Endometrium (tissue), 2 donors: ENCODE measurements around the gene DLX1.
"Not testable (repeated sequence)": the region's sequence is repeated elsewhere in the genome, so short reads cannot be mapped to it uniquely, and the experiment has no call there.

ENCODE experiments used
- FAIRE-seq: peaks from 2 replicates; lab custom pipeline; 2012; peaks lifted over from hg19 to GRCh38; lab: Jason Lieb, UNC
- donor health status: control.
- donor health status: control.

DLX1 gene

GRCh38 chr2:172065111-172065510 is 20.2 kb upstream of the DLX1 start:
- FAIRE-seq = no peak

DNA sequence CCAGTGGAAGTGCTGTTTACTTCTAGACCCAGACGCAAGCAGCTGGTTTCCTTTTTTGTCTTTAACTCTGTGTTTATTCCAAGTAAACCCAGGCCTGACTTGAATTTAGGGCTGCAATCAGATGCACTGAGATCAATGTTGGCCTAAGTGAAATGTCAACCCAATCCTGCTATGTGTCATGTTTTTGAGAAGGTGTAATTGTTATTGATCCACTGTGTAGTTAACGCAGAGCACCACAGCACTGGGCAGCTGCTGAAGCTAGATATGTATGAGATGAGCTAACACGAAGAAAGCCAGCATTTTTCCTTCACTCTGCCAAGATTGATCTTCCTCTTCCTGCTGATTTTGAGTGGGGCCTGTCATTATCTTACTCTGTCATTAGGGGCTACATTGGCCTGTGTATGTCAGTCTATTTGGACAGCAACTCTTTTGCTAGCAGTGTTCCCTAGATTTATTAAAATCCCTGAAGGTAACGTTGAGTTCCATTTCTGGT is 18.9 kb upstream of the DLX1 start:
- FAIRE-seq = no peak

- not testable (repeated sequence) for FAIRE-seq
Measured at GRCh38 chr2:172067905-172068304, 17.4 kb upstream of the DLX1 start.

GRCh38 chr2:172070936-172071335 is 14.4 kb upstream of the DLX1 start:
- FAIRE-seq = no peak

DNA sequence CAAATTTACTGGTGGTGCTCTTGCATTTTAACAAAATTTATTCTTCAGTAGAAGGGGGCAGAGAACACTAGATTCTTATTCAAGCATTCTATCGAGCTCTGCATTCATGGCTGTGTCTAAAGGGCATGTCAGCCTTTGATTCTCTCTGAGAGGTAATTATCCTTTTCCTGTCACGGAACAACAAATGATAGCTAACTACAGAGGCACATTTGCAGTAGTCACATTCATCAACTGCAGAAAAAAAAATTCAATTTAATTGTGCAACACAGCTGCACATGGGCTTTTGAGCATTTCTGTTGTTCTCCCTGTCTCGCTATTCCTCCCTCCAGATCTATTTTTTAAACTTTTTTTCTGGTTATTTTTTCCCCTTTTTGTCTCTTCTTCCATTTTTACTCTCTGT is 13.0 kb upstream of the DLX1 start:
- no peak for FAIRE-seq

- FAIRE-seq = no peak
Measured at GRCh38 chr2:172072706-172073105, 12.6 kb upstream of the DLX1 start.

GRCh38 chr2:172073518-172073917 is 11.8 kb upstream of the DLX1 start:
- FAIRE-seq = no peak

- FAIRE-seq = no peak
Measured at GRCh38 chr2:172074254-172074653, 11.1 kb upstream of the DLX1 start.

GRCh38 chr2:172079416-172079815 is 5.9 kb upstream of the DLX1 start:
- no peak for FAIRE-seq

- no peak for FAIRE-seq
Measured at GRCh38 chr2:172079838-172080640, 5.3 kb upstream of the DLX1 start.

- no peak for FAIRE-seq
Measured at GRCh38 chr2:172080641-172081220, 4.6 kb upstream of the DLX1 start.

DNA sequence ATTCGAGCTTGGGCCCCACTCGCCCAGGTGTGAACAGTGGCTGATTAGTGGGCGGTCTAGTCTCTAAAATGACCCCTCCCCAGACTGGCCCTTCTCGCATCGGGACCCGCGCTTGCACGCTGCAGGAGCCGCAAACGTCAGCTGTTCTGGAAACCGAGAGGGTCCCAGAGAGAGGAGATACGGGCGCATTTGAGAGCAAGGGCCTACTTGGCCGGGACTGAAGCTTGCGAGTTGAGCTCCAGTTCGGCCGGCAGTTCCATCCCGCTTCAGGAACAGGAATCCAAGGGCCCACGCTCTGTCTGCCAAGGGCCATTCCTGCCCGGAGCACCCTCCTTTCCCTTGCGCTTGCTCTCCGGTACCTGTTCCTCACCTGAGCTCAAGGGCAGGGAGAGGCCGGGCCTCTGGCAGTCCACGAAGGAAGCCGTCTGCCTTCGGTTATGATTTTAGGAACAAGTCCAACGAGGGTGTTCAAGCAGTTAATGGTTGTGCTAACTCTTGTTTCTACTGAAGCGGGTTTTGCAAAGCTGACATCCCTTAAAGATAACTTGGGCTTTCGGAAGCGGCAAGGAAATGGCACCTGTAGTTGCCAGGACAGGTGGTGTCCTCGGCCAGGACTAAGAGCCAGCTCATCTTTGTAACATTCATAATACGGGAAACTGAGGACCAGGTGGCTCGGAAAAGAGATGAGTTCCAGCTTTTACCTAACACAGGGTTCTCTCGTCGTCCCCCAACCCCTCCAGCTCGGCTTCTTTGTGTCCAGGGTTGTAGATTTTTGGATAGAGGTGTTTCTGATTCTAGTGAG is 3.9 kb upstream of the DLX1 start:
- FAIRE-seq = no peak

- FAIRE-seq = no peak
Measured at GRCh38 chr2:172082105-172082943, 3.0 kb upstream of the DLX1 start.

DNA sequence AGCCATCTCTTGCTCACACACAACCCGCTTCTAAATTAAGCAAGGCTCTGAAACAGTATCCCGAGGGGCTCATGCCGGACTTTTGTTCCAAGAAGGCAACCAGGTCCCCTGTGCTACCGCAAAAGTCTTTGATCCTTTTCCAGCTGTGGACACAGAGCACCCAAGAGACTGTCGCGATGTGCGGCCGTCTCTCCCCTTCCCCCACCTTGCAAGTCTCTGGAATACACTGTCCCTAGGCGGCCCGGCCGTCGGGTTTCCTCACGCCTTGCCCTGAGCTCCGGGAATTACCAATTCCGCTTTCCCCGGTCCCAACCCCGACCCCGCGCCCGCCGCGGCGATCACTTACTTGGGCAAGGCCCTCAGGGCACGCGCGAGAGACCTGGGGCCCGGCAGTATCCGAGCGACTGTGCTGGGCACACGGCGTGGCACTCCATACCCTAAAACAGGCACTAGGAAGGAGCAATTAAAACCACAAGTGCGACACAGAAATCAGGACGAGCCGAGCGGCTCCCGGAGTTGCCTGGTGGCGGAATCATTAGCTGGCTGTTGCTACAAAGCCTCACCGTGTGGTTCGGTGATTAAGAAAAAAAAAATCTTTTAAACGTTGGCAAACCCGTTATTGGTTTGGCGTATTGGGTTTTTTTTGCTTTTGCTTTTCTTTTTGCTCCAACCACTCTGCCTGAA is 2.2 kb upstream of the DLX1 start:
- FAIRE-seq = no peak

GRCh38 chr2:172083628-172084394 is 1.5 kb upstream of the DLX1 start:
- no peak for FAIRE-seq

GRCh38 chr2:172084395-172084644 is 987 bp upstream of the DLX1 start:
- no peak for FAIRE-seq

GRCh38 chr2:172084645-172085459 is 455 bp upstream of the DLX1 start:
- no peak for FAIRE-seq

GRCh38 chr2:172086241-172087206 is 1.2 kb downstream of the DLX1 start:
- FAIRE-seq = no peak
